Choroid plexus epithelial cell (primary cell): ENCODE data around the gene CACNA1H.

Experiments
- DNase-seq: peaks from one replicate; pipeline ENCODE4 v3.0.0-alpha.2; 2010; ENCODE audit warnings: low read depth
- H3K4me3 ChIP-seq: 2 replicates; pipeline ENCODE4 v1.5.1; 2011; ENCODE audit warnings: low read depth, mild to moderate bottlenecking, control low read depth, low read length, moderate library complexity
- TF ChIP-seq, protein P1 (sequence below): conservative IDR thresholded peaks from 2 replicates; pipeline ENCODE4 v1.5.1; 2011; ENCODE audit warnings: low read depth, mild to moderate bottlenecking, control low read depth, inconsistent platforms, low read length, moderate library complexity

CACNA1H gene

DNA sequence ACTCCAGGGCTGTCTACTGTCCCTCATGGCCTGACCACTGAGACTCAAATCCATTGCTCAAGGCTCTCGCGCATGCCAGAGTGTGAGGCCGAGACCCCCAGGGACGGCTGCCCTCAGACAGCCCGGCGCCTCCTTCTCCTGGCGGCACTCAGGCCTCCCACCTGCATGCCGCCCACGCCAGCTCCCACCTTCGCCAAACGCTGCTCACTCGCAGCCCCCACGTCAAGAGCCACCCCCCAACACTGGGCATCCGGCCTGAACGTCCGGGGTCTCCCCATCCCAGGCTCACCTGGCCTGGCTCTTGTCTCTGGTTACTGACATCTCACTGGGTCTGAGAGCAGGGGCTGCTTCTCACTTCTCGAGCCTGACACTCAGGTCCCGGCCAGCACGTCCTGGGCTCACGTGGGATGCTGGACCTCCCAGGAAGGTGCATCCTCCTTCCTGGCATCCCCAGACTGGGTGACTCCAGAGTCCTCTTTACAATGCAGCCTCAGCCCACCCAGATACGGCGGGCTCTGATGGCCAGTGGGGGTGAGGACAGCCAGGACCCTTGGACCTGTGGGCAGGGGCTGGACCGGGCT, 12.2 kb upstream of the CACNA1H start:
- no peak overlapping the region for H3K4me3 ChIP-seq
- DNase-seq: no peak
- TF ChIP-seq, protein P1, sequence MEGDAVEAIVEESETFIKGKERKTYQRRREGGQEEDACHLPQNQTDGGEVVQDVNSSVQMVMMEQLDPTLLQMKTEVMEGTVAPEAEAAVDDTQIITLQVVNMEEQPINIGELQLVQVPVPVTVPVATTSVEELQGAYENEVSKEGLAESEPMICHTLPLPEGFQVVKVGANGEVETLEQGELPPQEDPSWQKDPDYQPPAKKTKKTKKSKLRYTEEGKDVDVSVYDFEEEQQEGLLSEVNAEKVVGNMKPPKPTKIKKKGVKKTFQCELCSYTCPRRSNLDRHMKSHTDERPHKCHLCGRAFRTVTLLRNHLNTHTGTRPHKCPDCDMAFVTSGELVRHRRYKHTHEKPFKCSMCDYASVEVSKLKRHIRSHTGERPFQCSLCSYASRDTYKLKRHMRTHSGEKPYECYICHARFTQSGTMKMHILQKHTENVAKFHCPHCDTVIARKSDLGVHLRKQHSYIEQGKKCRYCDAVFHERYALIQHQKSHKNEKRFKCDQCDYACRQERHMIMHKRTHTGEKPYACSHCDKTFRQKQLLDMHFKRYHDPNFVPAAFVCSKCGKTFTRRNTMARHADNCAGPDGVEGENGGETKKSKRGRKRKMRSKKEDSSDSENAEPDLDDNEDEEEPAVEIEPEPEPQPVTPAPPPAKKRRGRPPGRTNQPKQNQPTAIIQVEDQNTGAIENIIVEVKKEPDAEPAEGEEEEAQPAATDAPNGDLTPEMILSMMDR: no peak

DNA sequence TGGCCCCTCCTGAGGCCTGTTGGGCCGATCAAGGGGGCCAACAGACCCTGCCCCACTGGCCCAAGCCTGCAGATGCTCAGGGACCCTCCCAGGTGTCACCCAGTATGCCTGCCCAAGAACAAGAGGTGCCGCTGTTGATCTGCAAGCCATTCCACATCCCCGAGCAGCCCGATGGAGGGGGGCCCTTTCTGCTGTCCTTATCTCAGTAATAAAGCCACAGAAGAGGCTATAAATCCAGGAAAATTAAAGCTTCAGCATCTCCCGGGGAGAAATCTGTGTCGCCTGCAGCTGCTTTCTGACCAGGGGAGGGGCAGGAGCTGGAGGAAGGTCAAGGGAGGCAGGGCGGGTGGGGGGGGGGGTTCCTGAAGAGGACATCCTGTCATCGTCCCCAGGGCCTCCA, 11.7 kb upstream of the CACNA1H start:
- DNase-seq: no peak
- TF ChIP-seq, protein P1: no peak
- H3K4me3 ChIP-seq: no peak overlapping the region

DNA sequence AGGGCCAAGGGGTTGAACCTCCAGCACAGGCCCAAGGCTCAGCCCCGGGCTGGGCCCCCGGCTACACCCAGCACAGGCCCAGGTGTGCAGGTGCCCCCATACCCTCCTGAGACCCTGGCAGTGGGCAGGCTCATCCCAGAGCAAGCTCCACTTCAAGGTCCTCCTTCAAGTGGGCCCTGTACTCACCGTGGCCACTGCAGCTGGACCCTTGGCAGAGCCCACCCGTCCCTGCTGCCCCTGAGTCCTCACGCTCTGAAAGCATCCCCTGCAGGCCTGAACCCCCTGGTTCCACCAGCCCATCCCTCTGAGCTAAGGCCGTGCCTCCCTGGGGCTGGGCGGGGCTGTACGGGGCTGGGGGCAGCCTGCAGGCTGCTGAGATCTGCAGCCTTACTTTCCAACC, 11.2 kb upstream of the CACNA1H start:
- no peak overlapping the region for H3K4me3 ChIP-seq
- DNase-seq: no peak
- TF ChIP-seq, protein P1: no peak

DNA sequence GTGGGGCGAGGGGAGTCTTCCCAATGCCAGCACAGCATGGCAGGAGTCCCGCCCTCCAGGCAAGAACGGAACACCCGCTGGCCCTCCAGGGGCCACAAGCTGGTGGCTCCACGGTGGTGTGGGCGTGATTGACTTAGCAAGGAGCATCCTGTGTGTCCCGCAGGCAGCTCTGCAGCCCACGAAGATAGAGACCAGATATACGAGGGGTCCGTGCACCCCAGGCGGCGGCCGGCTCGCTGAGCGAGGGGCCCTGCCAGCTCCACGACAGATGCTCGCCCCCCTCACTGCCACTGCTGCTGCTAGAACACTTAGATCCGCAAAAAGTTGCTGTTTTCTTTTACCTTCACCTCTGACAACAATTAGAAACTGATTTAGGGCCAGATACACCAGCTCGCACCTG, 10.0 kb upstream of the CACNA1H start:
- DNase-seq: no peak
- TF ChIP-seq, protein P1: no peak
- H3K4me3 ChIP-seq: no peak overlapping the region

DNA sequence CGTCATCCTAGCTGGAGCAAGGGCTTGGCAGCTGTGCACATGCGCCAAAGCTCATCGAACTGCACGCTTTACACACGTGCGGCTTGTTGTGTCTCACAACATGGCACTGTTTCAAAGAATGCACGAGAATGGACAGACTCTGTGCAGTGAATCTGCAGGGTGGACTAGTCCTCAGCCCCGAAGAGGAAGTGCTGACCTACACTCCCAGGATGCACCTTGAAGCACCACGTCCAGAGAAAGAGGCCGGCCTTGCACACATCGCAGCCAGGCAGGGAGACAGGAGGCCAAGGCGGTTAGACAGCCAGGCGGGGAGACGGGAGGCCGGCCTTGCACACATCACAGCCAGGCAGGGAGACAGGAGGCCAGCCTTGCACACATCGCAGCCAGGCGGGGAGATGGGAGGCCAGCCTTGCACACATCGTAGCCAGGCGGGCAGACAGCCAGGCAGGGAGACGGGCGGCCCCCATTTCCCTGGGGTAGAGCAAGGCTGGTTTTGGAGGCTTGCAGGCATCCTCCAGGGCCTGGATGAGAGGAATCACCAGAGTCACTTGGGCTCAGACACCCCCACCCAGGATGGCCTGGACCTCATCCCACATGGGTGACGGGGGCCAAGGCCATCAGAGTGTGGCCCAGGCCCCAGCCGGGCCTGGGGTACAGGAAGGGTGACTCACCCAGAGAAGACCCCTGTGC, 9.0 kb upstream of the CACNA1H start:
- TF ChIP-seq, protein P1: no peak
- H3K4me3 ChIP-seq: no peak overlapping the region
- no peak for DNase-seq

DNA sequence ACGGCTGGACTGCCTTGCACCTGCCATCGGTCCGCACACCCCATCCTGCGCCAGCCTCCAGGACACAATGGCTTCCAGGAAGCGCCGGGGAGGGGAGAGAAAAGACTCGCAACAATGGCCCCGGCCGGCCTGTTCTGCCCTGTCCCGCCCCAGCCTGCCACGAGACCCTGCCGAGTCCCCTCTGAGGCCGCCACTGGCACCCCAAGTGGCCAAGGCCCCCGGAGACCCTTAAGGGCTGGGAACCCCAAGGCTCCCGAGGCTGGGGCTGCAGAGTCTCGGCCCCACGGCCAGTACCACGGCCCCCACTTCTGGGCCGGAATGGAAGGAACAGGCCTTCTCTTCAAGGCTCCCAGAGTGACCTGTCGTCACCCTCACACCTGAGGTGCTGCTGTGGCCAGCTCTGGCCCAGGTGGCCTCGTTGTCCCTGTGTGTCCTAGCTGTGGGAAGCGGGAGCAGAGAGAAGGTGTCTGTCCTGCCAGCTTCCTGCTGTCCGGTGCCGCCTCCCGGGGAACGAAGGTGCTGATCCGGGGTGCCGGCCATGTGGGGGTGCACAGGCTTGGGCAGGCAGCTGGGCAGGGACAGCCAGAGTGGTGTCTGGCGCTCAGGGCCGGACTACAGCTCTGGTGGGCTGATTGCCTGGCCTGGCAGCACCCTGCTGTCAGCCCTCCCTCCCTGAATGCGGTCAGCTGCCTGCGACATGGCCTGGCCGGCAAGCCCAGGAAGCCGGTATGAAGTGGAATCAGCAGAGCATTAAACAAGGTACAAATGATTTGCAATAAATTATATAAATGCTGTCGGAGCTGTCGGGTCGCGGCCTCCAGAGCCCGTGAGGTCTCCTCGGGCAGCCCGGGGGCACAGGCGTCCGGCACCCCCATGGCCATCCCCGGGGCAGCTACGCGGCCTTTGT, 8.2 kb upstream of the CACNA1H start:
- TF ChIP-seq, protein P1: no peak
- DNase-seq: no peak
- H3K4me3 ChIP-seq: no peak overlapping the region
